Inferior parietal cortex (tissue), 1 donor: ENCODE data around the gene HYAL3.
"Not testable (repeated sequence)": the region's sequence is repeated elsewhere in the genome, so short reads cannot be mapped to it uniquely, and the experiment has no call there.

Experiments used
- DNase-seq: peaks from one replicate; pipeline ENCODE4 v3.0.0-alpha.2; 2016; ENCODE audit errors: extremely low spot score

Gene HYAL3

DNA sequence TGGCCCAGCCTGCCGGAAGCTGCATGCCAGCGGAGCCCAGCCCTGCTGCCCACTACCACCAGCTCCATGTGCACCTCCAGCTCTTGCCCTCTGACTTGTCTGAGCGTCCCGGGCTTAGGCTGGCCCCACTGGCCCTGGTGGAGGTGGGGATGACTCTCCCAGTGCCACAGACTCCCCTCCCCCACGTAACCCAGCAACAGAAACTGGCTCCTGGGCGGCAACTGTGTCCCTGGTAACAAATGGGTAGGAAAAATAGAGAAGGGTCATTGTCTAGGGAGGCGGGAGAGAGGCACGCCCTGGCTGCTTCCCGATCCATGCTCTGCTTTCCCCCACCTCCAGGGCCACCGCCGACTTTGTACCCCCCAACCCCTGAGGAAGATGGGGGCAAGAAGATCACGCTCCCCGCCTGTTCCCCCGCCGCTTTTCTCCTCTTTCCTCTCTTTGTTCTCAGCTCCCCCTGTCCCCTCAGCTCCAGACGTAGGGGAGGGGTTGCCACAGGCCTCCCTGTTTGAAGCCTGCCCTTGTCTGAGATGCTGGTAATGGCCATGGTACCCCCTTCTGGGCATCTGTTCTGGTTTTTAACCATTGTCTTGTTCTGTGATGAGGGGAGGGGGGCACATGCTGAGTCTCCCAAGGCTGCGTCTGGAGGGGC lies 41.0 kb downstream of the HYAL3 start:
- DNase-seq, result no peak

DNA sequence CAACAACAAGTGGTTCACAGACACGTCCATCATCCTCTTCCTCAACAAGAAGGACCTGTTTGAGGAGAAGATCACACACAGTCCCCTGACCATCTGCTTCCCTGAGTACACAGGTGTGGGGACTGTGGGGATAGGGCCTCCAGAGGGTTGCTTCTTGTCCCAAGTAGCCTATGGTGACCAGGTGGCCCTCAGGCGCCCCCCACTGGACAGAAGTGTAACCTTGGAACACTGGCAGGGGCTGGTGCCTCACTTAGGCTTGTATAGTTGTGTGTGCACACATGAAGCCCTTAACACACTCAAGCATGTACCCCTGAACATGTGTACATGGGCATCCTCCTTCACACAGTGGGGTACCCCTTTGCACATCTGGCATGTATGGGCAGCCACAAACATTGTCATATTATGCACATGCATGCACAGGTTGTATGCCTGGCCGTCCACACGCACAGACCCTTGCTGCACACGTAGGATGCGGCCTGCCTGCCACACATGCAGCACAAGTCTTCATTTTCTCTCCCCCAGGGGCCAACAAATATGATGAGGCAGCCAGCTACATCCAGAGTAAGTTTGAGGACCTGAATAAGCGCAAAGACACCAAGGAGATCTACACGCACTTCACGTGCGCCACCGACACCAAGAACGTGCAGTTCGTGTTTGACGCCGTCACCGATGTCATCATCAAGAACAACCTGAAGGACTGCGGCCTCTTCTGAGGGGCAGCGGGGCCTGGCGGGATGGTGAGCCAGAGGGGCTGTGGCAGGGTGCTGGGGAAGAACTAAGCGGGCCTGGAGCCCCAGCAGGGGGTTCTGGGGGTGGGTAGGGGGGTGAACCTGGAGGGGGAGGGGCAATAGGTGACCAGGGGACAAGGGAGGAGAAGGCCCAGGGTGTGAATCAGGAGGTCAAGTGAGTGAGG lies 42.0 kb downstream of the HYAL3 start:
- DNase-seq, result no peak

- no peak for DNase-seq
Measured at GRCh38 chr3:50255251-50255615, 44.0 kb downstream of the HYAL3 start.

- DNase-seq, result no peak
Measured at GRCh38 chr3:50254577-50255250, 44.5 kb downstream of the HYAL3 start.

GRCh38 chr3:50251220-50251619 lies 48.0 kb downstream of the HYAL3 start:
- DNase-seq, result no peak

DNA sequence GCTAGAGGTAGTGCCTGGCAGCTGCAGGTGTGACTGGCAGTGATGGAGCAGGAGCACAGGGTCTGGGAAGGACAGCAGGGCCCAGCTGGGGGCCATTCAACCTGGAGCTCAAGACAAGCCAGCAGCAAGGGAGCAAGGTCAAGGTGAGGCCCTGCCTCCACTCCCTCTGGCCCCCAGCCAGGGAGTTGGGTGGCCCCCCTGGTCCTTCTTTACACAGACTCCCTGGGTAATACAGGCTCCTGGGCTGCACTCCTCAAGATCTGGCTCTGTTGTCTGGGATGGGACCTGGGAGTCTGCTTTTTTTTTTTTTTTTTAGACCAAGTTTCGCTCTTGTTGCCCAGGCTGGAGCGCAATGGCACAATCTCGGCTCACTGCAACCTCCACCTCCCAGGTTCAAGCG lies 48.7 kb downstream of the HYAL3 start:
- no peak for DNase-seq

DNA sequence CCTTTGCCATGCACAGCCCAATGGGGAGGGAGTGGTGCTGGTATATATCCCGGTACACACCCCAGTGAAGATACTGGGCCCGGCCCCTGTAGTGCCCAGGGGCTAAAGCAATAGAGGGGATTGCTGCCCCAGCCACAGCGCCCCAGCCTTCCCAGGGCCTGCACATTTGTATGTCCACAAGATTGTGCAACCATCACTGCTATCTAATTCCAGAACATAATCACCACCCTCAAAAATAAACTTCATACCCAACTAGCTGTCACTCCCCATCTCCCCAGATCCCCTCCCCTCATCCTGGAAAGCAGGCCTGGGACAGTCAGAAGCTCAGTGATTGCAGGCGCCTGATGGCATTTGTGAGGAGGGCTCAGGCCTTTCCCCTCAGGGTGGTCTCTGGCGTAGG lies 49.7 kb downstream of the HYAL3 start:
- DNase-seq, result no peak

DNA sequence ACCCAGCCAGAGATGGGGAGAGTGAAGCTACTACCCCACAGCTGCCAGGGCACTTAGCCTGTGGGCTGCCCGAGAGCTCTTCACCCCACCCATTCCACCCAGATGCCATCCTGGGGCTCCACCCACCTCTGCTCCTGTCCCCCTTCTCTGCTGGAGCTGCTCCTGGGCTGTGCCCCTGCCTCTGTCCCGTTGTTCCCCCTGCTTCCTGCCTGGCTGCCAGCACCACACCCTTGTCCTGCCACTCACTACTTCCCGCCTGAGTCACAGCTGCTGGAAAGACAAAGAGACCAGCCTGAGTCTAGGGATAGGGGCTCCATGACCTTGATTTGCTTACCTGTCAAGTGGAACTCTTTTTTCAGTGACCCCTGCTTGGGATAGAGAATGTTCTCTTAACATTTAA lies 50.8 kb downstream of the HYAL3 start:
- no peak for DNase-seq

DNA sequence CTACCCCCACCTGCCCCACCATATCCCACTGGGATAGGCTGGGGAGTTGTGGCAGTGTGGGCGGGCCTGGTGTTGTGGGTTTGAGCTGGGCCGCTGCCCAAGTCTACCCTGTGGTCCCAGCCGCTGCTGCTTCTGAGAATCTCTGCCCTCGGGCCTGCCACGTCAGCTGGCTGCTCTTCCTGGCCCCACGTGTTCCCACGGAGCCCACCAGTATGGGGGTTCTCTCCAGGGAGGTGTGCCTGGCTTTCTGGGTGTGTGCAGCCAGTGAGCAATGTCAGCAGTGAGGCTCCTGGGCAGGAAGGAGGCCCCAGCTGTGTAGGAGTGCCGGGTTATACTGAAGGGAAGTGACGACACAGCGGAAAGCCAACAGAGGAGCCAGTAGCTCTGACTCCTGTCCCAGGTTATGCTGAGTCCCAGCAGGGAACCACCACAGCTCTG lies 52.7 kb downstream of the HYAL3 start:
- DNase-seq, result no peak

GRCh38 chr3:50245831-50246516 lies 53.2 kb downstream of the HYAL3 start:
- DNase-seq, result peak; percentile 88

DNA sequence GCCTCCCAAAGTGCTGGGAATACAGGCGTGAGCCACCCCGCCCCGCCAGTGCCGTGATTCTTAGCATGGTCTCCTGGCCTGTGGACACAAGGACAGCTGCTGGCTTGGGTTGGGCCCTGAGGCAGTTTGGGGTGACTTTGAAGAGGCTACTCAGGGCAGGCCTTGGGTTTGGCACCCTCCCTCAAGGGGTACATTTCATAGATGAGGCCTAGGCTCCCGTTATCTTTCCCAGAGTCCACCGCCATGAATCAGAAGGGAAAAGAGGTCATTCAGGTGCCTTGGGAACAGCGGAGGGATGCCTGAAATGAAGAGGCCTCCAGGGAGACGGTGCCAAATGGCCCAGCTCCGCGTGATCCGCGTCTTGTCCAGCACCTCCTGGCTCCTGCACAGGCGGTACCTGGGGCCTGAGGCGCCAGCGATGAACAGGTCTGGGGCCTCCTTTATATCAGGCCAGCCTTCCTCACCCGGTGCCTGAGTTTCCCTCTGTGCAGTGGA lies 53.9 kb downstream of the HYAL3 start:
- DNase-seq, result no peak

DNA sequence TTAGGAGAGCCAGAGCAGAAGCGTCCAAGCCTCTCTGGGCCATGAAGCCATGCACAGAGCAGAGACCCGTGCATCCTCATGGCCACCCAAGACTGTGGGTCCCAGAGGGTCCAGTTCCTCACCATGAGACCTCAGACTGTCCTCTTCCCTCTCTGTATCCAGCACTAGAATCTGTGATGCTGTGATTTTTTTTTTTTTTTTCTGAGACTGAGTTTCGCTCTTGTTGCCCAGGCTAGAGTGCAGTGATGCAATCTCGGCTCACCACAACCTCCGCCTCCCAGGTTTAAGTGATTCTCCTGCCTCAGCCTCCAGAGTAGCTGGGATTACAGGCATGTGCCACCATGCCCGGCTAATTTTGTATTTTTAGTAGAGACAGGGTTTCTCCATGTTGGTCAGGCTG lies 54.4 kb downstream of the HYAL3 start:
- not testable (repeated sequence) for DNase-seq

- no peak for DNase-seq
Measured at GRCh38 chr3:50243543-50243895, 55.7 kb downstream of the HYAL3 start.

DNA sequence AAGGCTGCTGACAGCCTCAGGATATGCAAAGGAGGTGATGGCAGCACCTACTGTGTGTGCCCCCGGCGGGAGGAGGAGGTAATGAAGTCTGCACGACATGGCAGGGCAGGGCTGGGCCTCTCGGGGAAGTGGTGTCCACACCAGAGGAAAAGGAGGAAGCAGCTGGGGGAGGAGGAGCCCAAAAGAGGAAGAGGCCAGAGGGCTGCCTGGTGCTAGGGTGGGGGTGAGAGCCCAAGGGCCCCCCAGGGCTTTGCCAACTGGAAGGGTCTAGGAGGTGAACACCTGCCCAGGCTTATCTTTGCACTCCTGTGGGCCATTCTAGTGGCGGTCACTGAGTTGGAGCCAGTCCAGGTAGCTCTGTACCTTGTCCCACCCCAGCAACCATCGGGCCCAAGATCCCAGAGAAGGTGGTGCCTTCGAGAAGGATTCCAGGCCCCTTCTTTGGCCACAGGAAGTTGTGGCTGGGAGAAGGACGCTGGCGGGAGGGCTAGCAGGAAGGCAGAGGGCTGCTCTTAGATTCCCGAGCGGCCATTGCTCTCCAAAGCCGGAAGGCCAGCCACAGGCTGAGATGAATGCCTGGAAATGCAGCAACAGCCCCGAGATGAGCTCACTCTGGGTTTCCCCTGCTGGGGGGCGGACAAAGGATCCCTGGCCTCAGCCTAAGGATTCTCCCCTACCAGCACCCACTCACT lies 56.2 kb downstream of the HYAL3 start:
- DNase-seq, result no peak
